HG02870 (cell line): Measurements from ENCODE around the gene SLC26A11.
"Not testable (repeated sequence)": the region's sequence is repeated elsewhere in the genome, so short reads cannot be mapped to it uniquely, and the experiment has no call there.

Experiments used
- ATAC-seq: cut with Tn5 transposase; IDR thresholded peaks from one replicate; pipeline ENCODE4 v1.9.1; 2021; ENCODE audit warnings: mild to moderate bottlenecking, moderate library complexity; ENCODE audit not compliant: unreplicated experiment

The SLC26A11 gene

DNA sequence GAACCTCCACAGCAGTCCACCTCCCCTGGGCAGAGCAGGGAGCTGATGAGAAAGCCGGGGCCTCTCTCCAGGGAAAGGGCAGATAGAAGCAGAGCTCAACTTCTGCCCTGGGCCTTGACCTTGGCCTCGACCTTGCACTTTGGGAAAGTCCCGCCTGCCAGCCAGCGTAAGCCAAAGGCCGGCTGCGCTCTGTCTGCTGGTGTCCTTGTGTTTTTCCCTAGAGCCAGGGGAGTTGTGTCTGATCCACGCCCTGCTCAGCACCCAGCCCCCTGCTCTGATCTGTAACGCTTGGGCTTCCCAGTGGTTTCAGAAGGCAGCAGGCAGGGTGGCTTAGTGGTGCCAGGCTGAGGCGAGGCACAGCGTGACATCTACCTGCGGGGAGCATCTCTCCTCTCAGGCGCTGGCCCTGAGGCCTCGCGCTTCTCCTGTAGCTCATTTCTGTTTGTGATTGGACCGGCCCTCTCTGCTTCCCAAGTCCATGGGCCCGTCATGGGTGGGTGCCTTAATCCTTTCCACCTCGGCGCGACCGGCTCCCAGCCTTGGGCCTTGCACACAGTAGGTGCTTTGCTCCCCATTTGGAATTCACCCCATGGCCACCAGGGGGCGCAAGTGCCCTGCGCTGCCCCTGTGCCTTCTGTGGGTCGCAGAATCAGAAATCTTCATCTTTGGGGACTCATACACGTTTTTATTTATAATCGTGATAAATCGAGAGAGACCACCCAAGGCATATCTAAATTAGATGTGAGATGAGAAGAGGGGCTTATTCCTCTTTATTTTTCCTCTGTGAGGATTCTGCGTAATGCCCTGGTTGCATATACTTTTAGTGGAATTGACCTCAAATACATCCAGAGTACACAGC is 24.3 kb upstream of the SLC26A11 start:
- ATAC-seq, result no peak

DNA sequence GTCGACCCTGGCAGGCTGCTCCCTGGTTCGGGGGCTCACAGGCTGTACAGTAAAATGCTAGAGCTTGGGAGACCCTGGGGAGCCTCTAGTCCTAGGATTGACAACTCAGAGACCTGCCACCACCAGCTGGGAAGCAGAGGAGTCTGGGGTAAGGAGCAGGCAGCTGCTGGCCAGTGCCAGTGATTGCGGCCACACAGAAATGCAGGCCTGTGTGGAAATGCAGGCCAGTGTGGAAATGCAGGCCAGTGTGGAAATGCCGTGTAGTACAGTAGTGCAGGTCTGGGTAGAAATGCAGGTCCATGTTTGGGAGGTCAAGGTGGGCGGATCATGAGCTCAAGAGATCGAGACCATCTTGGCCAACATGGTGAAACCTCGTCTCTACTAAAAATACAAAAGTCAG is 23.6 kb upstream of the SLC26A11 start:
- no peak for ATAC-seq

- no peak for ATAC-seq
Observed at GRCh38 chr17:80198144-80198661, 22.0 kb upstream of the SLC26A11 start.

GRCh38 chr17:80199295-80199694 is 20.9 kb upstream of the SLC26A11 start:
- not testable (repeated sequence) for ATAC-seq

DNA sequence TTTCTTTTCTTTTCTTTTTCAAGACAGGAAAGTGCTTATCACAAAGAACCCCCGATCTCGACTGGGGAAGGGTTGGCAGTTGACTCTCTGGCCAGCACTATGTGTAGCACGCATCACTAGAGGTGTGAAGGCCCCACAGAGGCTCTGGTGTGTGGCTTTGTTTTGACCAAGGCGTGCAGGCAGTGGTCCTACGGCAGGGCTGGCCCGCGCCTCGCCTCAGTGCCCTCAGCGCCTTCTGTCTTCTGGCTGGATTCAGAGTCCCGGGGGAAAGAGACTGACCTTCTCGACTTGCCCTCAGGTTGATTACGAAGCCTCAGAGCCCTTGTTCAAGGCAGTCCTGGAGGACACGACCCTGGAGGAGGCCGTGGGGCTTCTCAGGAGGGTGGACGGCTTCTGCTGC is 18.8 kb upstream of the SLC26A11 start:
- ATAC-seq, result no peak

GRCh38 chr17:80202197-80202596 is 18.0 kb upstream of the SLC26A11 start:
- no peak for ATAC-seq

GRCh38 chr17:80203471-80203963 is 16.7 kb upstream of the SLC26A11 start:
- no peak for ATAC-seq

DNA sequence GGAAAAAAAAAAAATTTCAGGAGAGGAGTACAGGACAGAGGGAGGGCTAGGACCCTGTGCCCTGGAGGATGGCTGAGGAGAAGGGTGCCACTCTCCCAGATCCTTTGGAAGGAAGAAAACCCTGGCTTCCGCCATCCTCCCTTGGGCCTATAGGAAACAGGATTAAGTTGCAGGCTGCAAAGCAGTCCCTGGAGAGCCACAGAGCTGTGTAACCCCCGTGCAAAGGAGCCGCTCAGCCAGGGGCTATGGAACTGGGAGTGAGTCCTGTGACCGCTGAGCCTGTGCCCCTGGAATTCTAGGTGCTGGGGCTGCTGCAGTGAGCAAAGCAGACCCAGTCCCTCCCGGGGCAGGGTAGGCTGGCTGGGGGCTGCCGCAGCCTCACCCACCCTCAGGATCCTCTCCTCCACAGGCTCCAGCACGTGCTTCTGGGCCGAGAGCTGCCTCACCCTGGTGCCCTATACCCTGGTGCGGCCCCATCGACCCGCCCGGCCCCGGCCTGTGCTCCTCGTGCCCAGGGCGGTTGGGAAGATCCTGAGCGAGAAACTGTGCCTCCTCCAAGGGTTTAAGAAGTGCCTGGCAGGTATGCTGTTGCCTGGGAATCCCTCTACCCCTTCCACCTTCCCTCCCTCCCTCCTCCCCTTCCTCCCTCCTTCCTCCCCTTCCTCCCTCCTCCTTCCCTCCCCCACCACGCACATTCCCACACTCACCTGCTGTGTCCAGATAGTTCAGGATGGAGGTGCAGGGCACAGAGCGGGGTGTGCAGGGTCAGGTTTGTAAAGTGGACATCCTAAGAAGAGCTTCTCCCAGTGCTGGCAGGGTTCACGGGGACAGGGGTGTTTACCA is 15.4 kb upstream of the SLC26A11 start:
- no peak for ATAC-seq

DNA sequence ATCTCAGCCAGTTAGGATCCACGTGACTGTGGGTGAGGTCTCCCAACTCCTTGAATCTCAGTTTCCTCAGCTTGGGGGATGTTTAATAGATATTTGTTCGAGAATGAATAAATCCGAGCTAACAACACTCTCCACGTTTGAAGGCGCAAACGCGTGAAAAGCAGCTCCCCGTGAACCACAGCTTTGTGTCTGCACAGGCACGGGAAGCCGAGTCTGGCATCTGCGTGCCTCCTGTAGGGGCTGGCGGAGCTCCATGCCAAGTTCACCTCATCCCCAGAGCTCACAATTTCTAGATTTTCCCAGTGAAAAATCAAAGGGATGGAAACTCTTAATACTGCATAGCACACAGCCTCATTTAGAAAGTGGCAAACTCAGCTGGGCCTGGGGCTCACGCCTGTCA is 14.4 kb upstream of the SLC26A11 start:
- ATAC-seq, result no peak

GRCh38 chr17:80208050-80208449 is 12.2 kb upstream of the SLC26A11 start:
- no peak for ATAC-seq

GRCh38 chr17:80209765-80210164 is 10.5 kb upstream of the SLC26A11 start:
- no peak for ATAC-seq

- ATAC-seq, result no peak
Observed at GRCh38 chr17:80210348-80211108, 9.7 kb upstream of the SLC26A11 start.

DNA sequence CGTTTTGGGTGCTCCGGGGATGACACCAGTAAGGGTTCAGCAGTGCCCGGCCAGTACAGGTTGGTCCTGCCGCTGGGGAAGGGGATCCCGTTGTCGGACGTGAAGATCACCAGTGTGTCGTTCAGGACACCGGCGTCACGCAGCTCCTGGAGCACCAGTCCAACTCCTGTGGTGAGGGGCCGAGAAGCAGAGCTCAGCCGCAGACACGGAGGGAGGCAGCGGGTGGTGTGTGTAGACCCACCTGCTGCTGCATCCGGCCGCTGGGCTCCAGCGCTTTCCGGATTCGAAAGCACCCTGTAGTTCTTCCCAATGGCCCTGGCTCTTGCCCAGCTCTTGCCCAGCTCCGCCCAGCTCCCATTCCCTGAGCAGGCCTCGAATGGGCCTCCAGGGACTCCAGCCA is 8.1 kb upstream of the SLC26A11 start:
- no peak for ATAC-seq

- ATAC-seq, result no peak
Observed at GRCh38 chr17:80212511-80212910, 7.7 kb upstream of the SLC26A11 start.

- ATAC-seq, result no peak
Observed at GRCh38 chr17:80212962-80213642, 7.1 kb upstream of the SLC26A11 start.

- no peak for ATAC-seq
Observed at GRCh38 chr17:80213643-80213975, 6.6 kb upstream of the SLC26A11 start.

DNA sequence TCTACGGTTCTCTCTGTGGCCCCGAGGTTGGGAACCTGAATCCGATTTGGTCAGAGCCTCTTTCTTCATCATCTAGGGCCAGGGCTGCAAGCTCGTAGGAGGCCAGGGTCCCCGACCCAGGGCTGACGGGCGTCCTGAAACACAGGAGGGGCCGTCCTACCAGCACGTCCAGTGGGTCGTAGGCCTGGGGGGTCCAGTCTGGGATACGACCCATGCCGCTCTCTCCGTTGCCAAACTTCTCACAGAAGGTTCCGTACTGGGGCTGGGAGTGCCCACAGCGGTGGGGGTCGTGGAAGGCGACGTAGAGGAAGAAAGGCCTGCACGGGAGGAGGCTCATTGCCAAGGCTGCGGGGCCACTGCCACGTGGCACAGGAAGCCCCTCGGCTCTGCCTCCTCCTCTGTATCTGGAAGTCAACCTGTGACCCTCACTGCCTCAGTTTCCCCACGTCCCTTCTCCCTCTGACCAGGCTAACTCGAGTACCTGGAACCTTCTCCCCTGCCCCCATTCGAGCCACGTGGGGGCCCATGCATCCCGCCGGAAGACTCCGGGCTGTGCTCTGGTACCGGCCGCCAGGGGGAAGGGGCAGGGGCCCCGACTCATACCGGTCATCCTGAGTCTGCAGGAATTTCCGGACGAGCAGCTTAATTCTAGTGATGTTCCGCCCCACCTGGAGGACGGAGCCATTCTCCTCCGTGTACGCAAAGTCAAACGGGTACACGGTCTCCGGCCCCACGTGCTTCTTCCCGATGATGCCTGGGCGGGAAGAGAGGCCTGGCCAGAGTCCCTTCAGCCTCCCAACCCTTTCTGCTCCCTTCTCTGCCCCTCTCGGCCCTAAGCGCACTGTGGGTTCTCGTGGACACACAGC is 6.0 kb upstream of the SLC26A11 start:
- ATAC-seq, result no peak

DNA sequence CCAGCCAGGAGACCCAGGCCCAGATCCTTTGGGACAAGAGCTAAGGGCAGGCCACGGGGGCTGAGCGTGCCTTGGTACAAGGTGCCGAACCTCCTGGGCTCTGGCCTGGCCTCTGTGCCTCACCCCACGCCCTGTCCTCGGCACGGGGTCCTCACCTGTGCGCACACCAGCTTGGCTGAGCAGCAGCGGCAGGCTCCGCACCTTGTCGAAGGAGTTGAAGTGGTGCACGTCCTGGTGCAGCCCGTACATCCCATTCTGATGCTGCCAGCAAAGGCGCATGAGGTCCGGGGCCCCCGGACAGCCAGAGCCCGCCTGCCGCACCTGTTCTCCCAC is 5.4 kb upstream of the SLC26A11 start:
- no peak for ATAC-seq
